GM11168 (cell line): ENCODE measurements around the gene EAF1.
"Not testable (repeated sequence)": the region's sequence is repeated elsewhere in the genome, so short reads cannot be mapped to it uniquely, and the experiment has no call there.

Experiments used
- in situ Hi-C: fragments of 300-500 bp; cut with MboI; formaldehyde crosslinking; loops from one replicate; pipeline ENCODE4 v1.12.0; 2022; ENCODE audit warnings: low sequenced_read_pairs; ENCODE audit not compliant: unreplicated experiment

EAF1 gene

DNA sequence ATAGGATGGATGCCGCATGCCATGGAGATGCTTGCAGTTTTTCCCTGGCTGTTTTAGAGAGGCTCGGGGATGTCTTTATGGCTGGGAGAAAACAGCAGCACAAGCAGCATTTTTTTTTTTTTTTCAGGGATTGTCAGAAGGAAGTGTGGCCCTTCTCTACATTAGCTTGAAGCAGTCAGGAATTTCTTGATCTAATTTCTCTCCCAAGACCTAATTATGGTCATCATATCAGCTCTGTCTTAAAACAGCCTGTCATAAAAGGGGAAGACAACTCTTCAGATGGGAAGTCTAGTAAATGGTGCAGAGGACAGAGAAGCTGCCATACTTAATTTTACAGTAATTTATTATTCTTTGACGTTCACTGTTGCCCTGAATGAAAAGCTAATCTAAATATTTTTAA is 44.5 kb downstream of the EAF1 start:
- in situ Hi-C loops = no loop called here

DNA sequence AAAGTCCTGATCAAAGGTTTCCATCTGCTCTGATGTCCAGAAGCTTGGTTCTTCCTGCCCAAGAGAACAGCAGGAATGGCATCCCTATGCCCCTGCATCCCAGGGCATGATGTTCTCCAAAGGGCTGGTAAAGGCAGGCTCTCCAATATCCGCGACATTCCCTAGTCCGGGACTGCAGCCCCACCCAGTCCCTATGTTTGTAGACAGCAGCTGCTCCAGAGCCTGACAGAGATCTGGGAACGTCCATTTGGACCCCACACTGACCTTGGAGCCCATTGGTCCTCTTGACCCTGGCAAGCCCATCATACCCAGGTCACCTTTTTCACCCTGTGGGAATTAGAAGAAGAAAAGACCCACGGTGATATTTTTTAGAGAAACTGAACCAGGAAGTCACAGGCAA is 47.8 kb downstream of the EAF1 start:
- in situ Hi-C loops = no loop called here

- in situ Hi-C loops = no loop called here
Observed at GRCh38 chr3:15476378-15476777, 49.0 kb downstream of the EAF1 start.

GRCh38 chr3:15477951-15478639 is 50.7 kb downstream of the EAF1 start:
- in situ Hi-C loops = no loop called here

DNA sequence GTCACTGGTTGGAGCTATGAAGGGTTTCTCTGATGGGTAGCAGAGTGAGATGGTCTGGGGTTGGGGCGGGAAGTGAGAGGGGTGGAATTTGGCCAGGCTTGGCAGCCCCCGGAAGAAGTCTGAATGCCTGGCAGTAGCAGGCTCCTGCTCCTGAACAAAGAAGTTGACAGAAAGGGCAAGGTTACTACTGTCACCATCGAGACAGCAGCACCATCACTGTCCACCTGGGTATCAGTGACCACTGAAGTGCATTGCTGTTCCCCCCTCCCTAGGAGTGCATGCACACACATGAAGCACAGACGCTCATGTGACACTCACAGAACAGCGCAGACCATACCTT is 51.2 kb downstream of the EAF1 start:
- in situ Hi-C loops = no loop called here

DNA sequence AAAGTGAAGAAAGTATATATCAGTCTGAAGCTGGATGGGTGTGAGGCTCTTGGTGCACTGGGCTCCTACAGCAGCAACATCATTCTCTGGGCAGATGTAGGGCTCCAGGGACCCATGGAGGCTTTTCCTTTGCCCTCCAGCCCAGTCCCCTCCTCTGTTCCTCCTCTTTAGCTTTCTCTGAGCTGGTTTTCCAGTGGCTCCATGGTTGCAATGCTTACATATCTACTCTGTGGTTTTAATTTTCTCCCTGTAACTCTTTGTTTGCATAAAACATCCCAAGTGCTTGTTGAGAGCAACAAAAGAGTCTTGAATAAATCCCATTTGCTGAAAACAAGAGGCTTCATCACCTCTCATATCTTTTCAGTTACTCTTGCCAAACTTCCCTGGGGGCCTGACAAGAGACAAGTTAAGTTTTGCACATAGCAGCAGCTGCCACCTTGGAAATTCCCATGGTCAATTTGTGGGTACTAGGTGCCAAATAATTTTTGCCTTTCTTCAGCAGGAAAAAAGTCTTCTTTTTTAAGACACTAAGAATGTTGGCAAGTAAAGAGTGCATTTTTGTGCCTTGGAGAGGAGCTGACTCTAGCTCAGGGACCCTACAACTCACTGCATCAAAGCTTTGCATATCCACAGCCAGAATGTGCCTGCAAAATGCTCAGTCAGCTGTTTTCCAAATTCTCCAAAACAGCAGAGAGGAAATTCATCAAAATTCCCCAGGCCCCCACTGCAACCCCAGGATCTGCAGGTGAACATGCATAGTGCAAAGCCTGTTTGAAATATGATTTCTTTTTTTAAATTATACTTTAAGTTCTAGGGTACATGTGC is 52.2 kb downstream of the EAF1 start:
- in situ Hi-C loops = no loop called here

DNA sequence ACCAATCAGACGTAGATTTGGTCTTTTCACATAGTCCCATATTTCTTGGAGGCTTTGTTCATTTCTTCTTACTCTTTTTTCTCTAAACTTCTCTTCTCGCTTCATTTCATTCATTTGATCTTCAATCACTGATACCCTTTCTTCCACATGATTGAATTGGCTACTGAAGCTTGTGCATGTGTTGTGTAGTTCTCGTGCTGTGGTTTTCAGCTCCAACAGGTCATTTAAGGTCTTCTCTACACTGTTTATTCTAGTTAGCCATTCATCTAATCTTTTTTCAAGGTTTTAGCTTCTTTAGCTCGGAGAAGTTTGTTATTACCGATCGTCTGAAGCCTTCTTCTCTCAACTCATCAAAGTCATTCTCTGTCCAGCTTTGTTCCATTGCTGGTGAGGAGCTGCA is 57.2 kb downstream of the EAF1 start:
- in situ Hi-C loops = not testable (repeated sequence)

GRCh38 chr3:15486020-15486419 is 58.6 kb downstream of the EAF1 start:
- in situ Hi-C loops = no loop called here

DNA sequence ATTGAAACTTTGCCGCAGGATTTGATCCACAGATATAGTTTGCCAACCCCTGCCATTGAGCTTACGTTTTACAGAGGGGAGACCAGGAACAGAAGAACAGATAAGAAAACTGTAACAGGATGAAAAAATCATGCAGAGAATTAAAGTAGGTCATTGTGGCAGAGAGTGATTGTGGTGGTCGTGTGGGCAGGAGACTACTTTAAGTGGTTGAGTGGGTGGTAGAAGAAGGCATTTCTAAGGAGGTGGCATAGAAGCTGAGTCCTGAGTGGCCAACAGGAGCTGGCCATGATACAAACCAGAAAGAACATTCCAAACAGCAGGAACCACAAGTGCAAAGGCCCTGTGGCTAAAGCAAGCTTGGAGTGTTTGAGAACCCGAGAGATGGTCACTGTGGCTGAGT is 59.6 kb downstream of the EAF1 start:
- in situ Hi-C loops = no loop called here

- in situ Hi-C loops = no loop called here
Observed at GRCh38 chr3:15488002-15488401, 60.6 kb downstream of the EAF1 start.

DNA sequence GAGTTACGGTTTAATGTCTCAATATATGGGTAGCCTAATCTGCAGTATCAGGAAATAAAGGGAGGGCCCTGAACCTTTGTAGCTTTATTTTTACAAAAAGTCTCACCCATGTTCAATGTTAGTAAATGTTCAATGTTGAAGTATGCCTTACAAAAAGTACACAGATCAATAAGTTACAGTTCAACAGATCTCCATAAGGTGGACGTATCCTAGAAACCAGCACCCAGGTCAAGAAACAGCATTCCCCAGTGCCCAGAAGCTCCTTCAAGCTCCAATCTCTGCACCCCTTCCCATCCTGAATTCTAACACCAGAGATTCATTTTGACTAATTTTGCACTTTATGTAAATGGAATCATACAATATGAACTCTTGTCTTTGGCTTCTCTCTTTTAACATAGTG is 62.8 kb downstream of the EAF1 start:
- in situ Hi-C loops = no loop called here

DNA sequence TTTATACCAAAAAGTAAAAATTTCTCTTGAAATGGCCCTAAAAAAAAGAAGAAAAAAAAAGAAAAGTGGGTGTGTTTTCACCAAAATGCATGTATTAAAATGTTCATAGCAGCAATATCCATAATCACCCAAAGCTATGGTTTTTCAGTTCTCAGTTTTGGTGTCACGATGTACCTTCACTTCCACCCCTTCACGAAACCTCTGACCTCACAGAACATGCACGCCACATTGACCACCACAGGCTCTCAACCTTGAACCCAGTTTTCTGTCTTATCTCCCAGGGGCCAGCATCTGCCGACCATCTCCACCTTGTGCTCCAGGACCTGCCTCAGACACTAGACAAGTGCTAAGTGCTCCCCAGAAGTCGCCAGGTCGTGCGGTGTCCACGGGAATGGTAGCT is 63.7 kb downstream of the EAF1 start:
- in situ Hi-C loops = no loop called here
